Panc1 (cell line): Measurements from ENCODE around the gene MAP2K5. TPM values are rescaled to one million over a fixed set of nuclear protein-coding genes. Genes with fewer than 3 reads are reported as not detected.

Source experiments
- ATAC-seq: fragments of 200-7000 bp; cut with Tn5 transposase; 2 replicates; pipeline ENCODE4 v1.9.1; 2020; ENCODE audit warnings: mild to moderate bottlenecking, moderate library complexity
- BruUV-seq: library from RNA; stranded (reverse); fragments of 400-500 nt; replicated peaks from 2 replicates; lab custom pipeline; 2021; lab: Mats Ljungman, UMichigan
- CTCF ChIA-PET: fragments of 300-600 bp; sonication (Branson Sonifier 250); formaldehyde crosslinking; loops from one replicate; lab custom pipeline; 2022; ENCODE audit warnings: antibody characterized with exemption; lab: Charles Lee
- POLR2A ChIA-PET: fragments of 300-600 bp; sonication (Branson Sonifier 250); formaldehyde crosslinking; loops from one replicate; lab custom pipeline; 2022; ENCODE audit warnings: antibody characterized with exemption; lab: Charles Lee
- DNase-seq: peaks from one replicate; pipeline ENCODE4 v3.0.0-alpha.2; 2010; ENCODE audit warnings: low read depth, low spot score
- H3K27ac ChIP-seq: 2 replicates; pipeline ENCODE4 v1.5.1; 2011; ENCODE audit warnings: mild to moderate bottlenecking, low read length, inconsistent platforms
- H3K27me3 ChIP-seq: fragments of 200-500 bp; sonication (Bioruptor generic); 2 replicates; pipeline ENCODE4 v1.6.0; 2014; ENCODE audit warnings: low read length, inconsistent platforms; ENCODE audit not compliant: control insufficient read depth, insufficient read depth
- H3K36me3 ChIP-seq: fragments of 200-500 bp; sonication (Bioruptor generic); 2 replicates; pipeline ENCODE4 v1.5.1; 2014; ENCODE audit warnings: inconsistent platforms, mild to moderate bottlenecking, low read length, moderate library complexity; ENCODE audit not compliant: control insufficient read depth, insufficient read depth
- H3K4me1 ChIP-seq: 2 replicates; pipeline ENCODE4 v1.5.1; 2011; ENCODE audit warnings: inconsistent platforms, mild to moderate bottlenecking, low read length, moderate library complexity; ENCODE audit not compliant: control insufficient read depth, insufficient read depth
- H3K4me3 ChIP-seq, 2 experiments: 2 replicates each; pipeline ENCODE4 v1.5.1; 2011 to 2012; ENCODE audit warnings: low read depth in 2 of 2, low read length in 2 of 2, mild to moderate bottlenecking in 2 of 2, inconsistent platforms in 1 of 2, moderate library complexity in 1 of 2
- H3K9me3 ChIP-seq: fragments of 200-500 bp; sonication (Bioruptor generic); 2 replicates; pipeline ENCODE4 v1.5.1; 2014; ENCODE audit warnings: low read depth, mild to moderate bottlenecking, inconsistent platforms, low read length, moderate library complexity; ENCODE audit not compliant: control insufficient read depth, insufficient read depth
- POLR2AphosphoS5 ChIP-seq: IDR thresholded peaks from 2 replicates; pipeline ENCODE4 v1.6.1; 2012; ENCODE audit warnings: mild to moderate bottlenecking, low read depth, low read length, moderate library complexity
- SIN3A ChIP-seq: IDR thresholded peaks from 2 replicates; pipeline ENCODE4 v1.6.1; 2012; ENCODE audit warnings: low read depth, mild to moderate bottlenecking, low read length, moderate library complexity, borderline replicate concordance; ENCODE audit not compliant: insufficient read depth
- TCF7L2 ChIP-seq: IDR thresholded peaks from 2 replicates; pipeline ENCODE4 v1.6.1; 2011; ENCODE audit warnings: mild to moderate bottlenecking, low read depth, low read length, inconsistent platforms
- in situ Hi-C: cut with HindIII; loops from 2 replicates; pipeline ENCODE4 v1.10.0; 2016; ENCODE audit warnings: low sequenced_read_pairs, low pct_unique_long_range_greater_than_20kb
- intact Hi-C: fragments of 100-400 bp; cut with micrococcal nuclease; formaldehyde crosslinking; loops from one replicate; pipeline ENCODE4 v1.10.0; 2022; ENCODE audit not compliant: unreplicated experiment
- total RNA-seq: library from RNA; stranded (reverse); gene quantifications from one replicate; pipeline ENCODE4 v1.2.1, GENCODE V29; 2021; ENCODE audit not compliant: unreplicated experiment
- TF ChIP-seq, protein P1 (sequence below): fragments of 450-650 bp; IDR thresholded peaks from 2 replicates; pipeline ENCODE4 v1.5.1; 2017; ENCODE audit warnings: mild to moderate bottlenecking
- TF ChIP-seq, protein P2 (sequence below), 2 experiments: IDR thresholded peaks; 2 replicates each; pipeline ENCODE4 v1.6.1; 2011 to 2012; ENCODE audit warnings: low read depth in 2 of 2, control low read depth in 1 of 2, low read length in 1 of 2, mild to moderate bottlenecking in 1 of 2, moderate library complexity in 1 of 2; ENCODE audit not compliant: insufficient read depth in 1 of 2

The MAP2K5 gene
- total RNA-seq, 1 experiment from 2014 or later = 18.3 TPM

DNA sequence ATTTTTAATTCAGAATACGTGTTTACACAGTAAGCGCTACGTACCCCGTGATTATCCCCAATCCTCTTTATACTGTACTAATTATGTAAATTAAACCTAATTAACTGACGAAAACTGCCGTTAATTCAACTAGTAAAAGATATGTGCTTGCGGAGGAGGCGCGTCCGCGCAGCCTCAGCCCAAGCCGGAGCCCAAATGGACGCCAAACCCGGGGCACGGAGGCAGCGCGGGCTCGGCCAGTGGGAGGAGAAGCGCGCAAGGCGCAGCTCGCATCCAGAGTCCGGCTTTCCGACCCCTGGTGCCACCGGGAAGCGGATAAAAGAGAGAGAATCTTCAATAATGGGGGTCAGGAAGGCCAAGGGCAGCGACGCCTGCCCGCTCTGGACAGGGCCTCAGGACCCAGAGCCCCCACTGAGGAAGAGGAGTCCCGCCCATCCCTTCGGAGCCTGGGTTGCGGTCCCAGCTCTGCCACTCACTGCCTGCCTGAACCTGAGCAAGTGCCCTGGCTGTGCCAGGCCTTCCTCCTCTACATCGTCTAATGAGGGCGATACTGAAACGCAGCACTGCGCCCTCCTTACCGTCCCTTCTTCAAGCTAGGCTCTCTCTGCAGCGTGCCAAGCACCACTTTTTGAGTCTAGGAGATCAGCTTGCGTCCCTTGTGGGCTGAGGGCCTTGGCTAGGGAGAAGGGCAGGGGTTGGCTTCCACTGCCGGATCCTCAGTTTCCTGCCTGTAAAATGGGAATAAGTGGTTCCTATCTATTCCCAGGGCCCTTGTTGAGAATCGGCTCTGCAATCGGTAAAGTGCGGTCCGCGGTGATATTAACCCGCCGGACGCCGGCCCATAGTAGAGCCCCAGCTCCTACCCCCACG lies 277.9 kb downstream of the MAP2K5 start:
- Histone ChIP-seq H3K4me3 (no peak overlapping the region), H3K27ac (no peak overlapping the region), H3K4me1 (peaks cover 14% of the 10 kb centered on the region), H3K36me3 (no peaks in the 10 kb centered on the region), H3K27me3 (peaks cover 21% of the 10 kb centered on the region), H3K9me3 (no peaks in the 10 kb centered on the region)
- intact Hi-C loops (no loop called here), in situ Hi-C loops (no loop called here)
- TF ChIP-seq POLR2AphosphoS5 (no peak), SIN3A (no peak), TCF7L2 (no peak)
- TF ChIP-seq, protein P1, sequence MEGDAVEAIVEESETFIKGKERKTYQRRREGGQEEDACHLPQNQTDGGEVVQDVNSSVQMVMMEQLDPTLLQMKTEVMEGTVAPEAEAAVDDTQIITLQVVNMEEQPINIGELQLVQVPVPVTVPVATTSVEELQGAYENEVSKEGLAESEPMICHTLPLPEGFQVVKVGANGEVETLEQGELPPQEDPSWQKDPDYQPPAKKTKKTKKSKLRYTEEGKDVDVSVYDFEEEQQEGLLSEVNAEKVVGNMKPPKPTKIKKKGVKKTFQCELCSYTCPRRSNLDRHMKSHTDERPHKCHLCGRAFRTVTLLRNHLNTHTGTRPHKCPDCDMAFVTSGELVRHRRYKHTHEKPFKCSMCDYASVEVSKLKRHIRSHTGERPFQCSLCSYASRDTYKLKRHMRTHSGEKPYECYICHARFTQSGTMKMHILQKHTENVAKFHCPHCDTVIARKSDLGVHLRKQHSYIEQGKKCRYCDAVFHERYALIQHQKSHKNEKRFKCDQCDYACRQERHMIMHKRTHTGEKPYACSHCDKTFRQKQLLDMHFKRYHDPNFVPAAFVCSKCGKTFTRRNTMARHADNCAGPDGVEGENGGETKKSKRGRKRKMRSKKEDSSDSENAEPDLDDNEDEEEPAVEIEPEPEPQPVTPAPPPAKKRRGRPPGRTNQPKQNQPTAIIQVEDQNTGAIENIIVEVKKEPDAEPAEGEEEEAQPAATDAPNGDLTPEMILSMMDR = no peak
- TF ChIP-seq, protein P2, sequence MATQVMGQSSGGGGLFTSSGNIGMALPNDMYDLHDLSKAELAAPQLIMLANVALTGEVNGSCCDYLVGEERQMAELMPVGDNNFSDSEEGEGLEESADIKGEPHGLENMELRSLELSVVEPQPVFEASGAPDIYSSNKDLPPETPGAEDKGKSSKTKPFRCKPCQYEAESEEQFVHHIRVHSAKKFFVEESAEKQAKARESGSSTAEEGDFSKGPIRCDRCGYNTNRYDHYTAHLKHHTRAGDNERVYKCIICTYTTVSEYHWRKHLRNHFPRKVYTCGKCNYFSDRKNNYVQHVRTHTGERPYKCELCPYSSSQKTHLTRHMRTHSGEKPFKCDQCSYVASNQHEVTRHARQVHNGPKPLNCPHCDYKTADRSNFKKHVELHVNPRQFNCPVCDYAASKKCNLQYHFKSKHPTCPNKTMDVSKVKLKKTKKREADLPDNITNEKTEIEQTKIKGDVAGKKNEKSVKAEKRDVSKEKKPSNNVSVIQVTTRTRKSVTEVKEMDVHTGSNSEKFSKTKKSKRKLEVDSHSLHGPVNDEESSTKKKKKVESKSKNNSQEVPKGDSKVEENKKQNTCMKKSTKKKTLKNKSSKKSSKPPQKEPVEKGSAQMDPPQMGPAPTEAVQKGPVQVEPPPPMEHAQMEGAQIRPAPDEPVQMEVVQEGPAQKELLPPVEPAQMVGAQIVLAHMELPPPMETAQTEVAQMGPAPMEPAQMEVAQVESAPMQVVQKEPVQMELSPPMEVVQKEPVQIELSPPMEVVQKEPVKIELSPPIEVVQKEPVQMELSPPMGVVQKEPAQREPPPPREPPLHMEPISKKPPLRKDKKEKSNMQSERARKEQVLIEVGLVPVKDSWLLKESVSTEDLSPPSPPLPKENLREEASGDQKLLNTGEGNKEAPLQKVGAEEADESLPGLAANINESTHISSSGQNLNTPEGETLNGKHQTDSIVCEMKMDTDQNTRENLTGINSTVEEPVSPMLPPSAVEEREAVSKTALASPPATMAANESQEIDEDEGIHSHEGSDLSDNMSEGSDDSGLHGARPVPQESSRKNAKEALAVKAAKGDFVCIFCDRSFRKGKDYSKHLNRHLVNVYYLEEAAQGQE (IDR thresholded peaks at IDR 0.05; ENCODE audit: insufficient read depth in 1 of 2, low read depth in 2 of 2, low read length in 1 of 2) = no peak
- POLR2A ChIA-PET = no interaction called here
- no TSS peak for BruUV-seq
- CTCF ChIA-PET = no interaction called here
- ATAC-seq = no peak
- DNase-seq = no peak

DNA sequence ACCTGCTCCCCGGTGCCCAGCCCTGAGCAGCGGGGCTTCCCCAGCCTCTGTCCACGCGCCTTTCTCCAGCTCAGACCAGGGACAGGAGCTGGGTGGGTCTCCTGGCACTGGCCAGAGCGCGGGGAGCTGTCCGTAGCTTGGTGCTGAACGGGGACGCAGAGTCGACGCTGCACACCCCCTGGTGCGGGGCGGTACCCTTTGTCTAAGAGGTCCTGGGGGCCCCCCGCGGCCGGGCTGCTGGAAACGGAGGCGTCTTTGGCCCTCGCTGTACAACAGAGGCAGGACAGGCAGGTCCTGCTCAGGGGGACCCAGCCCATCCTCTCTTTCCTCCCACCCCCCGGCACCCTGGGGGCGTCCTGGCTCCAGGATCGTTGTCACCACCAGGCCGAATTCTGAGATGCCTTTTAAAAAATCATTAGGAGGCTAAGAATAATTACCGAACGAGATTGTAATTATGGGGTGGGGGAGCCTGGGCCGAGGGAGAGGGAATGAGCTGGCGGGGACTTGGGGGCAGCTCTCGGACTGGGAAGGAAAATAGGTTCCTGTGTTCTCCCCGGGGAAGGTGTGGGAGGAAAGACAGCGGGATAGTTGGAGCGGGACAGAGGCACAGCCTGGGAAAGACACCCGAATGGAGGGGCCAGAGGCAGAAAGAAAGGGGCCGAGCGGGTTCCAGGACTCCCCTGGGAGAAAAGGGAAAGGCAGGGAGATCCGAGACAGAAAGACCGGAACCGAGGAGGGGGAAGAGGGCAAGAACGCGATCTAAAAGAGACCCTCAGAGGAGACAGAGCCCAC lies 278.7 kb downstream of the MAP2K5 start:
- in situ Hi-C loops (no loop called here), intact Hi-C loops (no loop called here)
- no peak overlapping the region for H3K27ac ChIP-seq
- DNase-seq (no peak), ATAC-seq (no peak)
- no peak overlapping the region for H3K4me3 ChIP-seq
- H3K27me3 ChIP-seq = peaks cover 19% of the 10 kb centered on the region
- H3K9me3 ChIP-seq = no peaks in the 10 kb centered on the region
- TF ChIP-seq SIN3A (no peak), TCF7L2 (no peak), POLR2AphosphoS5 (no peak)
- TF ChIP-seq, protein P1 = no peak
- TF ChIP-seq, protein P2 (IDR thresholded peaks at IDR 0.05; ENCODE audit: insufficient read depth in 1 of 2, low read depth in 2 of 2, low read length in 1 of 2) = peak; percentile 94
- H3K36me3 ChIP-seq = no peaks in the 10 kb centered on the region
- peaks cover 14% of the 10 kb centered on the region for H3K4me1 ChIP-seq
- ChIA-PET POLR2A (interaction anchor here (0.6 kb wide), 1 partner anchor 267 kb away, joined by 3 read pairs; no protein-coding TSS in a partner anchor), CTCF (no interaction called here)
- BruUV-seq = no TSS peak
